Immature natural killer cell (primary cell): ENCODE measurements around the gene NCAN. TPM values are rescaled to one million over a fixed set of nuclear protein-coding genes. Genes with fewer than 3 reads are reported as not detected.

Experiments
- DNase-seq, 3 donors: peaks; one replicate each; pipeline ENCODE4 v3.0.0; 2022; ENCODE audit warnings: mixed read lengths in 1 of 3
- H3K27ac Mint-ChIP-seq, 6 donors: one replicate each; pipeline ENCODE4 v1.8.0; 2020; ENCODE audit warnings: mixed read lengths in 6 of 6, mild to moderate bottlenecking in 5 of 6, inconsistent platforms in 4 of 6, moderate library complexity in 3 of 6
- H3K27me3 Mint-ChIP-seq, 3 donors: one replicate each; pipeline ENCODE4 v1.8.0; 2020 to 2021; ENCODE audit warnings: low read depth in 3 of 3, mild to moderate bottlenecking in 3 of 3, mixed read lengths in 3 of 3, moderate library complexity in 3 of 3, inconsistent platforms in 1 of 3
- H3K36me3 Mint-ChIP-seq, 3 donors: one replicate each; pipeline ENCODE4 v1.8.0; 2020; ENCODE audit warnings: mixed read lengths in 3 of 3, inconsistent platforms in 2 of 3, mild to moderate bottlenecking in 2 of 3
- H3K4me1 Mint-ChIP-seq, 2 donors: one replicate each; pipeline ENCODE4 v1.8.0; 2020; ENCODE audit warnings: inconsistent platforms in 2 of 2, mild to moderate bottlenecking in 2 of 2, mixed read lengths in 2 of 2, moderate library complexity in 1 of 2
- H3K4me3 Mint-ChIP-seq, 5 donors: one replicate each; pipeline ENCODE4 v1.8.0; 2020; ENCODE audit warnings: mild to moderate bottlenecking in 5 of 5, mixed read lengths in 5 of 5, inconsistent platforms in 3 of 5, moderate library complexity in 3 of 5
- H3K9me3 Mint-ChIP-seq, 6 donors: one replicate each; pipeline ENCODE4 v1.8.0; 2020; ENCODE audit warnings: mild to moderate bottlenecking in 6 of 6, mixed read lengths in 6 of 6, inconsistent platforms in 4 of 6, moderate library complexity in 3 of 6
- polyA plus RNA-seq, 3 donors: library from polyadenylated mRNA; unstranded; fragments of 300-500 nt; fragmentation: Illumina TruSeq; gene quantifications; one replicate each; pipeline ENCODE4 v1.2.3, GENCODE V29; 2021

The NCAN gene
- polyA plus RNA-seq, 3 donors from 2014 or later: not detected

DNA sequence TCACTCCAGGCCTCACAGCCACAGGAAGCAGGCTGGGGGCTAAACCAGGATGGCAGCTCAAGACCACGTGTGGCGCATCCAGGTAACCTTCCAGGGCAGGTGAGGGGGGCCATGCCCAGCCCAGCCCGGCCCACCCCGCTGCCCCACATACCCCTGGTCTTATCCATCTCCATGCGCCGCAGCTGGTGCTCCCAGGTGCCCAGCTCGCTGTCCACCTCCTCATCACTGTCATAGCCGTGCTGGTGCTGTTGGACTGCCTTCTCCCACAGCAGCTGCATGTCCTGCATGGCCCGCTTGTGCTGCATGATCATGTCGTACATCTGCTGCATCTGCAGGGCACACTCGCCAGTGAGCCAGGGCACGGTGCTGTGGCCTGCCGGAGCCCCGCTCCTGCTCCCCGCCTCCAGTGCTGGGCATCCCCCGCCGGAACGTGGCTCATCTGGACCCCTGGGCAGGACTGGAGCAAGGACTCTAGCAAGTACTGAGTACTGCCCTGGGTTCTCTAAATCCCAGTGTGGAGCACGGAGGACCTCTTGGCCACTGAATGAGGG lies 67.4 kb downstream of the NCAN start:
- peaks cover 12 to 19% (median 13%) of the 10 kb centered on the region in 3 donors for H3K36me3 Mint-ChIP-seq
- H3K4me3 Mint-ChIP-seq: no peak overlapping the region
- H3K27me3 Mint-ChIP-seq: peaks cover 1 to 3% (median 3%) of the 10 kb centered on the region in 3 donors
- H3K27ac Mint-ChIP-seq: no peak overlapping the region
- H3K9me3 Mint-ChIP-seq: no peaks in the 10 kb centered on the region
- peaks cover 0 to under 1% of the 10 kb centered on the region in 2 donors for H3K4me1 Mint-ChIP-seq
- no peak for DNase-seq

DNA sequence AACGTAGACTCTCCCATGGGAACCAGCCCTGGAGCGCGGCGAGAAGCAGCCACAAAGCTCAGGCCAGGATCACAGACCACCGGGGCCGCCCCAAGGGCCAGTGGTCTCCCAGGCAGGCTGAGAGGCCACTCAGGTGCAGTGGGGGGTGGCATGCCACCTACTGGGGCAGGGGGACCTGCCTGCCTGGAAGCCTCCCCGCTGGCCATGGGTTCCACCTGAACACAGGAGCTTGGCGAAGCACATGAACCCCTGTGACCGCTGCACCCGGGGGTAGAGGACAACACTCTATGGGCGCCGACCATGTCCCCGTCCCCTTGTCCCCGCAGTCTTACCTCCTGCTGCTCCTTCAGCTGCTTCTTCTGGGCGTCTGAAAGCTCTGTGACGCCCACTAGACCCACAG lies 68.1 kb downstream of the NCAN start:
- Mint-ChIP-seq H3K27ac (no peak overlapping the region), H3K9me3 (no peaks in the 10 kb centered on the region), H3K4me3 (no peak overlapping the region), H3K4me1 (peaks cover 0 to 6% of the 10 kb centered on the region in 2 donors), H3K36me3 (peaks cover 17 to 25% (median 19%) of the 10 kb centered on the region in 3 donors), H3K27me3 (peaks cover 1 to 3% (median 2%) of the 10 kb centered on the region in 3 donors)
- DNase-seq: no peak

DNA sequence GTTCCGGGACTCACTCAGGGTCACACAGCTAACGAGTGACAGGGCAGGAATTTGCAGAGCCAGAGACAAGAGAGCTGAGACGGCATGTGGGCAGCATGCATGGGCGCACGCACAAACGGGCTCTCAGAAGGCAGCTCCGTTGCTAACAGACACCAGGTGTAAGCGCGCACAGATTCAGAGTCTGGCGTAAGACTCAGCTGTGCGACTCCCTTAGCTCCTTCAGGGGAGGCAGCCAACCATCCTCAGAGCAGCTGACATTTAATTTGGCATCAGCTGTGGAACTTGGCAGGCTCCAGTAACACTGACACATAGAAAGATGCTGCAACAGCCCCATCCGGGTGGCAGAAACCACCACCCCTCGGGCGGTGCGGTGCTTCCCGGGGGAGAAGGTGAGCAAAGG lies 68.8 kb downstream of the NCAN start:
- no peak for DNase-seq
- Mint-ChIP-seq H3K36me3 (peaks cover 17 to 25% (median 19%) of the 10 kb centered on the region in 3 donors), H3K9me3 (no peaks in the 10 kb centered on the region), H3K27ac (no peak overlapping the region), H3K4me3 (no peak overlapping the region), H3K4me1 (peaks cover 0 to 6% of the 10 kb centered on the region in 2 donors), H3K27me3 (peaks cover 0 to 3% (median 1%) of the 10 kb centered on the region in 3 donors)

DNA sequence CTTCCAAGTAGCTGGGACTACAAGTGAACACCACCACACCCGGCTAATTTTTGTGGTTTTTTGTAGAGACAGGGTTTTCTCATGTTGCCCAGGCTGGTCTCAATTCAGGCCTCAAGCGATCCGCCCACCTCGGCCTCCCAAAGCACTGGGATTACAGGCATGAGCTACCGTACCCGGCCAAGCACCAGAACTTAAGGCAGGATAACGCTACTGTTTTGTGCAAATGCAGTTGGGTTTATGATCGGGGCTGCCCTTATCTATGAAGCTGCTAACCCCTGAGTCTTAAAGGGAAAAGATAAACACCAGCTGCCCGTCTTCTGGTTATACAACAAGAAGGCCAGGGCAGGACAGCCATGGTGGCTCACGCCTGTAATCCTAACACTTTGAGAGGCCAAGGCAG lies 73.9 kb downstream of the NCAN start:
- no peak for DNase-seq
- Mint-ChIP-seq H3K27ac (no peak overlapping the region), H3K9me3 (no peaks in the 10 kb centered on the region), H3K36me3 (peaks cover 19 to 29% (median 26%) of the 10 kb centered on the region in 3 donors), H3K4me1 (peaks cover 0 to 6% of the 10 kb centered on the region in 2 donors), H3K4me3 (no peak overlapping the region), H3K27me3 (peaks cover 0 to 1% (median 0%) of the 10 kb centered on the region in 3 donors)

DNA sequence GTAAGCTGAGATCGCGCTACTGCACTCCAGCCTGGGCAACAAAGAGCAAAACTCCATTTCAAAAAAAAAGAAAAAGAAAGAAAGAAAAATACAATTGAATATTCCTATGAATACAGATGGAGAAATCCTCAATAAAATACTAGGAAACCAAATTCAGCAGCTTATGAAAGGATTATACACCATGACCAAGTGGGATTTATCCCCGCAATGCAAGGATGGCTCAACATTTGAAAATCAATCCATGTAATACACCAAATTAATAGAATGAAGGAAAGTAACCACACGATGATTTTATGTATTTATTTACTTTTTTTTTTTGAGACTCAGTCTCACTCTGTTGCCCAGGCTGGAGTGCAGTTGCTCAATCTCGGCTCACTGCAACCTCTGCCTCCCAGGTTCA lies 80.8 kb downstream of the NCAN start:
- Mint-ChIP-seq H3K27me3 (no peaks in the 10 kb centered on the region), H3K27ac (no peak overlapping the region), H3K9me3 (no peaks in the 10 kb centered on the region), H3K4me3 (no peak overlapping the region), H3K36me3 (peaks cover 24 to 48% (median 35%) of the 10 kb centered on the region in 3 donors), H3K4me1 (no peaks in the 10 kb centered on the region)
- no peak for DNase-seq

DNA sequence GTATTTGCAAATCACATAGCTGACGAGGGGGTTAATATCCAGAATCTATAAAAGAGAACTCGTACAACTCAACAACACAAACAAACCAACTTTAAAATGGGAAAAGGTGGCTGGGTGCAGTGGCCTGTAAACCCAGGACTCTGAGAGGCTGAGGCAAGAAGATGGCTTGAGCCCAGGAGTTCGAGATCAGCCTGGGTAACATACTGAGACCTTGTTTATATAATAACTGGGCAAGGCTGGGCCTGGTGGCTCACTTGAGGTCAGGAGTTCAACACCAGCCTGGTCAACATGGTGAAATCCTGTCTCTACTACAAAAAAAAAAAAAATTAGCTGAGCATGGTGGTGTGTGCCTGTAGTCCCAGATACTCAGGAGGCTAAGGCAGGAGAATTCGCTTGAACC lies 83.2 kb downstream of the NCAN start:
- Mint-ChIP-seq H3K27ac (peak overlapping the region in 1 of 6 donors; percentile 30), H3K9me3 (no peaks in the 10 kb centered on the region), H3K4me1 (no peaks in the 10 kb centered on the region), H3K4me3 (no peak overlapping the region), H3K27me3 (peaks cover 0 to 2% (median 0%) of the 10 kb centered on the region in 3 donors), H3K36me3 (peaks cover 21 to 43% (median 27%) of the 10 kb centered on the region in 3 donors)
- DNase-seq: no peak

DNA sequence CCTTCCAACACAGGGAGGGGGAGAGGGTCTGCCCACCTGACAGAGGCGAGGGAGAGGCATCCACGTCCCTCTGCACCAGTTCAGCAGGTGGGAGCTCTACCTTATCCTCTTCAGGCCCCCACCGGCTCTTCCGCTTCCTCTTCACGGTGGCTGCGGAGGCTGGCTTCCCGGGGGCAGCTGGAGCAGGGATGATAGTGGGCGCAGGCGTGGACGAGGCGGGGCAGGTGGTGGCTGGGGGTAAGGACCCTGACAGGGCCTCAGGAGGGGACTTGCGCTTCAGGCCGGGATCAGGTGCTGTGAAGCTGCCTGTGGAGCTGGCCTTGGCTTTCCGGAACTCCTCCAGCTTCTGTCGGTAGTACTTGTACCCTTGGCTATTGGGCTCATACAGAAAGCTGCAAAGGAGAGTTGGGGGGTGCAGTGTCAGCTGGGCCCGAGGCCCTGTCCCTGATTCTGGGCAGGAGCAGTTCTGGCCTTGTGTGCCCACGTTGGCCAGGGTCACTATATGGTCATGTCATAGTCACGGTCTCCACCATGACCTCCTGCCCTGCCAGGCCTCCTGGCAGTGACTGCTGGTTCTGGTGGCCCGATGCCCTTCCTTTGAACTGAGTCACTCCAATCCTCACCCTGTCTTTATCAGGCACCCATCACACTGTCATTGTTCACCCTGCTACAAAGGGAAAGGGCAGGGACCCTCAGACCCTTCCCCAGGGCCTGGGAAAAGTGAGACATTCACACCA lies 85.4 kb downstream of the NCAN start:
- no peaks in the 10 kb centered on the region for H3K4me1 Mint-ChIP-seq
- no peak for DNase-seq
- H3K27me3 Mint-ChIP-seq: peaks cover 0 to 3% (median 2%) of the 10 kb centered on the region in 3 donors
- no peak overlapping the region for H3K4me3 Mint-ChIP-seq
- H3K36me3 Mint-ChIP-seq: peaks cover 12 to 35% (median 17%) of the 10 kb centered on the region in 3 donors
- H3K9me3 Mint-ChIP-seq: no peaks in the 10 kb centered on the region
- H3K27ac Mint-ChIP-seq: no peak overlapping the region

DNA sequence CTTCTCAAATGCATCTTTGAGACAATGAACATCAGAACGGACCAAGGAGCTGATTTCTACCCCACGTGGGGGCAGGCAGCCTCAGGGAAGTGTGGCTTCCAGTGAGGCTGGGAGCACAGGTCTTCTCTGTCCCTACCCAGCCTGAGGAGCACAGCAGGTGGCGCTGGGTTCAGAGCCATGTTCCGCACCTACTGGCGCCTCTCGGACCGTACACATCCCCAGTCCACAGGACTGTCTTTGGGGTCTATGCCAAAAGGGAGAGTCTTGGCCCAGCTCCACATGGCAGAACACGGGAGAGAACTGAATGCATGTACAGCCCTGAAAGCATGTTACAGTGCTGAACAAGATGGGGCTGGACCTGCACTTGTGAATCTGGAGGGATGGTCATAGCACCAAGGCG lies 86.0 kb downstream of the NCAN start:
- Mint-ChIP-seq H3K27ac (no peak overlapping the region), H3K4me1 (no peaks in the 10 kb centered on the region), H3K36me3 (peaks cover 5 to 31% (median 12%) of the 10 kb centered on the region in 3 donors), H3K4me3 (no peak overlapping the region), H3K9me3 (no peaks in the 10 kb centered on the region), H3K27me3 (peaks cover 0 to 4% (median 3%) of the 10 kb centered on the region in 3 donors)
- no peak for DNase-seq

DNA sequence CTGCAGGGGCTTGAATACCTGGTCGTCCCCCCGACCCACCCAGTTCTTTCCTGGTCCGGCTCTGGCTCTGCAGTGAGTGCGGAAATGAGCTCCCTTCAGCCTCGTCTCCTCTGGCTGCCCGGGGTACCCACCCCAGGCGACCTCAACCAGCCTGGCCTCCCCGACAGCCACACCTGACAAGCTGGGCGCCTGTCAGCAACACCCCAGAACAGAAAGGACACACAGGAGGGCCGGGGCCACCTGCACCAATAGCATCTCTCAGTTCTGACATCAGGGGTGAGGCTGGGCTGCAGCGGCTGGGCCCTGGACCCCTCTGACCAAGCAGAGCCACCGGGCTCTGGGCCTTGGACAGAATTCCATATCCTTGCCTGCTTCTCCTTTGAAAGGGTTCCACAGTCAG lies 88.9 kb downstream of the NCAN start:
- H3K36me3 Mint-ChIP-seq: peaks cover 0 to 23% (median 8%) of the 10 kb centered on the region in 3 donors

More for the DNA sequence above, 88.9 kb downstream of the NCAN start:
- Mint-ChIP-seq H3K27ac (no peak overlapping the region), H3K4me1 (no peaks in the 10 kb centered on the region), H3K4me3 (no peak overlapping the region), H3K27me3 (peaks cover 0 to 4% (median 3%) of the 10 kb centered on the region in 3 donors), H3K9me3 (no peaks in the 10 kb centered on the region)
- no peak for DNase-seq

Other genes with a start within 250 kb of the NCAN start
- gene SUGP2, start 178.4 kb upstream of the NCAN start, polyA plus RNA-seq: 10 to 100 TPM in 1 of 3 donors, 1 to 10 TPM in 2; 7.4 to 19.4 (median 7.9) TPM
- gene ARMC6, start 178.4 kb upstream of the NCAN start, polyA plus RNA-seq: 10 to 100 TPM; 45.8 to 58.4 (median 49.9) TPM
- gene SLC25A42, start 148.0 kb upstream of the NCAN start, polyA plus RNA-seq: 10 to 100 TPM; 10.4 to 24.8 (median 12.9) TPM
- gene TMEM161A, start 73.5 kb upstream of the NCAN start, polyA plus RNA-seq: 10 to 100 TPM; 22.0 to 44.4 (median 32.3) TPM
- under 1 TPM in 2 of 3 donors, not detected in 1; 0.35 to 0.82 TPM for gene MEF2B, start 41.7 kb upstream of the NCAN start, polyA plus RNA-seq
- 10 to 100 TPM; 20.3 to 29.6 (median 26.9) TPM for gene BORCS8, start 19.8 kb upstream of the NCAN start, polyA plus RNA-seq
- 100 to 1,000 TPM in 1 of 3 donors, 10 to 100 TPM in 2; 93.2 to 105 (median 93.4) TPM for gene RFXANK, start 19.7 kb upstream of the NCAN start, polyA plus RNA-seq
- 10 to 100 TPM; 15.4 to 27.2 (median 26.8) TPM for gene NR2C2AP, start 8.5 kb upstream of the NCAN start, polyA plus RNA-seq
- gene TM6SF2, start 61.3 kb downstream of the NCAN start, polyA plus RNA-seq: not detected
- 10 to 100 TPM; 25.4 to 47.1 (median 27.7) TPM for gene SUGP1, start 108.6 kb downstream of the NCAN start, polyA plus RNA-seq
- 10 to 100 TPM in 2 of 3 donors, 1 to 10 TPM in 1; 8.5 to 25.5 (median 21.0) TPM for gene MAU2, start 108.9 kb downstream of the NCAN start, polyA plus RNA-seq
- 10 to 100 TPM in 2 of 3 donors, 1 to 10 TPM in 1; 8.8 to 48.5 (median 21.0) TPM for gene GATAD2A, start 193.7 kb downstream of the NCAN start, polyA plus RNA-seq